Middle frontal gyrus (tissue), 1 donor: ENCODE data around the gene MYRF.

Experiments
- DNase-seq: peaks from one replicate; pipeline ENCODE4 v3.0.0-alpha.2; 2015; ENCODE audit warnings: low spot score; ENCODE audit errors: extremely low spot score

Gene MYRF

DNA sequence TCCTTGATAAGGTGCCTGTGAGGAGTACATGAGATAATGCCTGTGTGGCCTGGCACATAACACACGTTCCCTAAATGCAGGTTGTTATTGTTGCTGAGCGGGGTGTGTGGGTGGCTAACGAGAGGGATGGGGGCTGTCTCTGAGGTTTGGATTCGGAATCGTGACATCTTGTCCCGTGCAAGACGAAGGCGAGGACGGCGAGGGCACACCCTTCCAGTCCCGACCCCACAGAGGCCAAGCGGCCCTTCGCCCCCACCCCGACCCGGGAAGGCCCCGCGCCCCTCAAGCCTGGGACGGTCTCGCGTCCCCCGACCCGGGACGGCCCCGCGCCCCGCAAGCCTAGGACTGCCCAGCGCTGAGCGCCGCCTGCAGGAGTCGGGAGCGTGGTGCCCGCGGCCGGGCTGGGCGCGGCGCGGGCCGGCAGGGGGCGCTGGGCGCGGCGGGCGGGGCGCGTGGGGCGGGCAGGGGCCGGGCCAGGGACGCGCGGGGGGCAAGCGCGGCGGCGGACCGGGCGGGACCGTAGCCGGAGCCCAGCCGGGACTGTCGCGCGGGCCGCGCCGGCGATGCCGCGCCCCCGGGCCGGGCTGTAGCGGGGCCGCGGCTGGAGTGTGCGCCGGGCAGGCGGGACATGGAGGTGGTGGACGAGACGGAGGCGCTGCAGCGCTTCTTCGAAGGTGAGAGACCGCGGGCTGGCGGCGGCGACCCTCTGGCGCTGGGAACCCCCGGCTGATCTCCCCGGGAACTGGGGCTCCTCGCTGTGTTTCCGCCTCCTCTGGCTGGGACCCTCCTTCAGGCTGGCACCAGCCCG lies at the start of gene MYRF:
MYRF (plus strand) TSS at position 520 of the 808 bp plus-strand sequence; CDS start at position 629, 109 bp downstream.
- DNase-seq, result no peak

DNA sequence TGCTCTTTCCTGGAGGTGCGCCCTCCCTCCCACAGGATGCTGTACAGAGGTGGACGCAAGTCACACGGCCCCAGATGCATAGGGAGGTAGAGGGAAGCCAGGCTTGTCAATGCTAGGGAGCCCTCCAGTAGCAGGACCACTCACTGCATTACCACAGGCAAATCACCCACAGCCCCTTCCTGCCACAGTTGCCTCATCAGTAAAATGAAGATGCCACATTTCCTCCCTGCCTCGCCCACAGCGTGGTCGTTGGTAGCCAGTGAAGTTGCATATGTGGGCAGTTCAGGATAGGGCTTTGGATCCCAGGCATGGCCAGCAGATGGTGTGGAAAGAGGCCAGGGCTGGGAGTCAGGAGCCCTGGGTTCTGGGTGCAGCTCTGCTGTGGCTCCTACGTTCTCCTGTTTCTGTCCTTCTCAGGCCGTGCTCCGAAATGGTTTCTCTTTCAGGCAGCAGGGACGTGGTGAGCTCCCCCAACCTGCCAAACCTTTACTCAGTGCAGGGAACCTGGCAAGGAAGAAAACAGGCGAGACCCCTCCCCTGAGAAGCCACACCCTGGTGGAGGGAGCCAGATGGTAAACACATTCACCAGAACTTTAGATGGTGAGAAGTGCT lies 49.6 kb upstream of the MYRF start:
- DNase-seq, result no peak

DNA sequence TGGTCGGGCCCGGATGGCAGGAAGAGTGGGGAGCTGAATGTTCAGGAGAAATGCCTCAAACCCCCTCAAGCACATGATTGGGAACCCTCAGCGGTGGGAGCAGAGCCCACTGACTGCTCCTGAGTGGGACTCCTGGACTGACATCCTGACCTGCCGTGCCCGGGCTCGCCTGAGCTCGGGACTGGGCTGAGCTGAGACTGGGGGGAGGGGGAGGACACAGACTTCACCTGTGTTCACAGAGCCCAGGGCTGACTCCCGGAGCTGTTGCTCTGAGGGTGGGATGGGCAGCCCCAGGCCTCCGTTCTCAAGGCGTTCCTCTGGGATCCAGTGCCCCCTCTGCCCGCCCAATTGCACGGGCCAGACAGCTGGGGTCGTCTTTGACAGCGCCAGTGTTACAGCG lies 47.6 kb upstream of the MYRF start:
- no peak for DNase-seq

DNA sequence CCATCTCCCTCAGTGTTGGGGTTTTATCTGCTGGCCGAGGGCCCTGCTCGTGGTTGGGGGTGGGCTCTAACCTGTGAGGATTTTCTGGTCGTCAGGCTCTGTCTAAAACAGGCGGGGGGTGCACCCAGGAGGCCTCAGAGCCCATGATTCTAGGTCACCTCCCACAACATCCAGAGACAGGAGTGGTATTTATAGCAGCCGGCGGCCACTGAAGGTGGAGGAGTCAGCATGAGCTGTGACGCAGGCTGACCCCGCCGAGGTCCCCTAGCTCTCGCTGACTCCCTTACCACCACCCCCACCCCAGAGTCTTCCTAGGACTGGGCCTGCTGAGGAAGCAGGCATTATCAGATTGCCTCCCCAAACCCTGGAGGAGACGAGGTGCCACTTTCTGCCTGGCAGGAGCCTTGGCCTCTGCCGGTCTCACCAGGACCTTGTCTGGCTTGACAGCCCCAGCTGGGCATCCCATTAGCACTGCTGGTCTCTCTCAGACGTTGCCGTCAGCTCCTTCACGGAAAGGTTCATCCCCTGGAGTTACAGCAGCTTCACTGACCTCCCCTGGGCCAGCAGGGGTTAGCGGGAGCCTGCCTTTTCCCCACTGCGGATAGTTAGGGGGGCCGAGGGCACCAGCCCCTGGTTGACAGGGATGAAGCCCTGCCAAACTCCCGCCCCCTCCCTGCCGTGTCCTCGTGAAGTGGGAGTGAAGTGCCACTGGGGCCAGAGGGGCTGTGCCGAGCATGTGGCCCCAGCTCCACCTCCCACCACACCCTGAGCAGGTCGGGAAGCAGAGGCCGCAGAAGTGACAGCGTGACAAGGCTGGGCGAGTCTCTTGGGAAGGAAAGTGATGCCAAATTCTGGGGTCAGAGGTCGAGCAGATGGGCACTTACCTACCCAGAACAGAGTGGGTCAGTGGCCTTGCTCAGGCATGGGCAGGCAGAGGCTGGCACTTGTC lies 45.7 kb upstream of the MYRF start:
- DNase-seq, result no peak

- DNase-seq, result no peak
These were observed 44.9 kb upstream of the MYRF start for GRCh38 chr11:61707574-61707973.

DNA sequence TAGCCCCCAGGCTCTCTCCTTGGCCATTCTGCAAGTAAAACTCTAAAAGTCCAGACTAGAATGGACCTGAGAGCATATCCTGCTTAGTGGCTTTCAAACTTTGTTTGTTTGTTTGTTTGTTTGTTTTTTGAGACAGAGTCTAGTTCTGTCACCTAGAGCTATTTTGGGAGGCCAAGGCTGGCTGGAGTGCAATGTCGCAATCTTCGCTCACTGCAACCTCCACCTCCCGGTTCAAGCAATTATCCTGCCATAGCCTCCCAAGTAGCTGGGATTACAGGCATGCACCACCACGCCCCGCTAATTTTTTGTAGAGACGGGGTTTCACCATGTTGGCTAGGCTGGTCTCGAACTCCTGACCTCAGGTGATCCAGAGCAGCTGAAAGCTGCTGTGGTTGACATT lies 43.3 kb upstream of the MYRF start:
- DNase-seq, result no peak

DNA sequence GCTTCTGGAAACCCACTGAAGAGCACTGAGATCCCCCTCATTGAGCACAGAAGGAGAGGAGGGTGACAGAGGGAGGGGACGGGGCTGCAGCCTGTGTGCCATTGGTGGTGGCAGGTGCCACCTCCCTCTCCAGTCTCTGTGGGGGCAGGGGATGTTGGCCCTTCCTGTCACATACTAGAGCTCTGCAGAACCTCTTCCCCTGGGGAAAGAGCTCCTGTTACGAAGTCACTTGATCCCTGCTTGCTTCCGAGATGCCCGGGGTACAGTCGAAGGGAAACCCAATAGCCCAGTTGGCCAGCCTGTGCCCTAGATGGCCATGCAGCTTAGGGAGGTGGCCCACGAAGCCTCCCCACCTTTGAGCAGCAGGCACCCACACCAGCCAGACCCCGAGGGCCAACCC lies 42.9 kb upstream of the MYRF start:
- DNase-seq, result no peak

GRCh38 chr11:61710019-61710418 lies 42.4 kb upstream of the MYRF start:
- no peak for DNase-seq

GRCh38 chr11:61711037-61711436 lies 41.4 kb upstream of the MYRF start:
- no peak for DNase-seq

- DNase-seq, result no peak
These were observed 40.9 kb upstream of the MYRF start for GRCh38 chr11:61711498-61711897.

DNA sequence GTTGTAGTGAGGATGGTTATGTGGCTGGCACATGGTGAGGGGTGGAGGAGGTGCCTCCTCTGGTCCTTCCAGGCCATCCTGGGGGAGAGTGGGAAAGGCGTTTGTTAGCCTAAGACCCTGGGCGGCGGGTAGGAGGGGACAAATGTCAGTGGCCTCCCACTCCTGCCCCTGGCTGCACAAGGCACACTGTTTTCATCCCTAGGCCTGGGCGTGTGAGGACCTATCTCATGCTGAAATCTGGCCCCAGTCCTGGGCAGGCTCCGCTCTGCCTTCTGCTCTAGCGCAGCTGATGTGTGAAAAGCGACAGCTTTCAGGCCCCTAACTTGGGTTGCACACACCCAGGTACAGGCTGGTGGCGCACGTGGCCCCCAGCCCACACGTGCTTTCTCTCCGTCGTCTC lies 40.1 kb upstream of the MYRF start:
- DNase-seq, result no peak

DNA sequence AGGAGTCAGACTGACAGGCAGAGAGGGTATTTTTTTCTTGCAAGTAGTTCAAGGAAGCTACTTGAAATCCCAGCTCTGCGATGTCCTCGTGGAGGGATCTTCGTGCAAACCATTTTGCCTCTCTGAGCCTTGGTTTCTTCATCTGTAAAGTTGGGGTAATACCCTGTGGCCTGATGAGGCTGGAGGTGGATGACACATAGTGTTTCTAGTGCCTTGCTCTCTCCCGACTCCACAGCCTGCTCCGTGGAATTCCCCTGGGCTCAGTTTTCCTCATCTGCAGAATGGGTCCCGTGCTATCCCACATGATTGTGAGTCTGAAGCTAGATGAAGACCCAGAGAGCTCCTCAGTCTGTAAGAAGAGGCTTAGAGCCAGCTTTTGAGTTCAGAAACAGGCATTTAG lies 39.6 kb upstream of the MYRF start:
- DNase-seq, result no peak

DNA sequence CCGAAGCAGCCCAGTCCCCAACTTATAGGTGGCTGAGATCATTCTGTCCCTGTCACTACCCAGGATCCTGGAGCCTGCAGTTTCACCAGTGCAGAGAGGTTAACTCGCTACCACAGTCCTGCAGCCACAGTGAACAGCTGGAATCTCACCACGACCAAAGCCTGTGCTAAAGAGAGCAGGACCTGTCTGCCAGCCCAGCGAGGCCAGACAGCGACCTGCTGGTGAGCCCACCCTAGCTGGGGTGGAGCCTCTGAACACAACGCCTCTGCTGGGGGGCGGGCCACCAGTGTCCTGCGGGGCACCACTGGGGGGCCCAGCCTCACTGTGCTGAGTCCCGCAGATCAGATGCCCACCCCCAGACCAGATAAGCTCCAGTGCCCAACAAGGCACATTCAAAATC lies 39.0 kb upstream of the MYRF start:
- no peak for DNase-seq

- no peak for DNase-seq
These were observed 38.5 kb upstream of the MYRF start for GRCh38 chr11:61713906-61714305.

GRCh38 chr11:61714316-61714715 lies 38.1 kb upstream of the MYRF start:
- DNase-seq, result no peak

DNA sequence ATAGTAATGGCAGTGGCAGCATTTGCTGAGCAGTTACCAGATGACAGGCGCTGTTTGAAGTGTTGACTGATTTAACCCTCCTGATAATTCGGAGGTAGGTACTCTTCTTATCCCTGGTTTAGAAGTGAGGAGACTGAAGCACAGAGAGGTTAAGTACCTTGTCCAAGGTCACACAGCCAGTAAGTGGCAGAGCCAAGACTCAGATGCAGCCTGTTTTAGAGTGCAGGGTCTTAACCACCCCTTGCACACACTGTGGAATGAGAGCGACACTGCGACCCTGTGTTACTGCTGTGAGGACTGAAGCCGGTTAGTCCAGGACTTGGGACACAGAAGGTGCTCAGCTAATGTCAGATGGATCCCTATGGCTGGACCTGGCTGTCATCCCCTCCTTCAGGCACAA lies 37.5 kb upstream of the MYRF start:
- DNase-seq, result no peak

DNA sequence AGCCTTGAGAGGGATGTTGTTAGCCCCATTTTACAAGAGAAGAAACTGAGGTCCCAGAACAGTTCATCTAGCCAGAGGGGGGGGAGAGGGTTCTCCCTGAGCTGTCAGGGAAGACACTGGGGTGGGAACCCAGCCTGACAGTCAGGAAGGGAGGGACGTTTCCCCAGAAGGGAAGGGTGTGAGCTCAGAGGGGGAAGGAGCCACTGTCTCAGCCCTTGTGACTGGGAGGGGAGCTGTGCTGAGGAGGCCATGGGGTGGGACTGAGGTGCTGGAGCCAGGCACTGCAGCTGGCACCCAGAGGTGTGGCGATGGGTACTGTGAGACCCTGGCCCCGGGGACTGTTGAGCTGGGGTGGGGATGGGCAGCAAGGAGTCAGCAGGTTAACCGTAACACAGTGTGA lies 36.6 kb upstream of the MYRF start:
- no peak for DNase-seq

- no peak for DNase-seq
These were observed 35.8 kb upstream of the MYRF start for GRCh38 chr11:61716478-61717285.

- no peak for DNase-seq
These were observed 35.0 kb upstream of the MYRF start for GRCh38 chr11:61717286-61718033.

DNA sequence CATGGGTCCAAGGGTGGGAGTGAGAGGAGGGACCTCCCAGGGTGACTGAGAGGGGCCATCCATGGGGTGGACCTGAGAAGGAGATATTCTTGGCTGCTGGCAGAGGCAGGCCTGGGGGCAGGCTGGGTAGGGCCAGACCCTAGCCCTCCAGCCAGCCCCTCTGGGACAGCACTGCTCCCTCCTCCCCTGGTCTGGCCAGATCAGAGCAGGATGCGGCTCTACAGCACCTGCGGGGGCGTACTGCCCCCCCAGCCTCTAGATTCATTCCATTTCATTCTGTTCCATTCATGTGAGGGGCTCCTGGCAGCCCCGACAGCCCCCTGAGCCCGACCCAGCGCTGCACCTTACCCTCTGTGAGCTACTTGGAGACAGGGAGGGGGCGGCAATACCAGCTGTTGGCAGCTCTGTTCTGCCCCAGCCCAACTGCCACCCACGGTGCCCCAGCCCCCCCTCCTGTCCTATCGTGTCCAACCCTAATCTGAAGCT lies 34.3 kb upstream of the MYRF start:
- no peak for DNase-seq
